Measurements from ENCODE around the gene C8B. TPM values are rescaled to one million over a fixed set of nuclear protein-coding genes. Genes with fewer than 3 reads are reported as not detected.

C8B gene
- total RNA-seq, 4 donors from 2014 or later: not detected

GRCh38 chr1:56963667-56964066 lies 2.1 kb downstream of the C8B start:
- H3K9me3 ChIP-seq: no peaks in the 10 kb centered on the region
- TF ChIP-seq CTCF (IDR thresholded peaks at IDR 0.05) (no peak), EP300 (IDR thresholded peaks at IDR 0.05; ENCODE audit: low read depth) (no peak)
- H3K4me1 ChIP-seq: no peaks in the 10 kb centered on the region
- no peaks in the 10 kb centered on the region for H3K36me3 ChIP-seq
- 79 to 90% methylated on average over 2 to 4 of the region's 4 CpGs for WGBS, 2 donors (ENCODE audit: low coverage in 1 of 2)
- intact Hi-C loops (cut with DNase I; ENCODE audit: low total_unique reads) (no loop called here), in situ Hi-C loops (cut with MboI; ENCODE audit: low pct_ligation_motif_present in 1 of 4, low pct_unique_long_range_greater_than_20kb in 1 of 4, low sequenced_read_pairs in 3 of 4) (no loop called here)
- H3K4me3 ChIP-seq: no peak overlapping the region
- H3K27me3 ChIP-seq: no peaks in the 10 kb centered on the region
- no peak overlapping the region for H3K27ac ChIP-seq
- DNase-seq: no peak

- Histone ChIP-seq H3K36me3 (no peaks in the 10 kb centered on the region), H3K9me3 (no peaks in the 10 kb centered on the region), H3K4me1 (no peaks in the 10 kb centered on the region), H3K4me3 (no peak overlapping the region), H3K27me3 (no peaks in the 10 kb centered on the region), H3K27ac (no peak overlapping the region)
- in situ Hi-C loops (cut with MboI; ENCODE audit: low pct_ligation_motif_present in 1 of 4, low pct_unique_long_range_greater_than_20kb in 1 of 4, low sequenced_read_pairs in 3 of 4): no loop called here
- intact Hi-C loops (cut with DNase I; ENCODE audit: low total_unique reads): no loop called here
- no peak for TF ChIP-seq CTCF (IDR thresholded peaks at IDR 0.05)
- no peak for TF ChIP-seq POLR2AphosphoS5 (IDR thresholded peaks at IDR 0.05)
- no peak for DNase-seq
- WGBS, 2 donors (ENCODE audit: low coverage in 1 of 2): 78 to 83% methylated on average over 10 of the region's 10 CpGs
These were observed 4.4 kb downstream of the C8B start for GRCh38 chr1:56961426-56961825.

GRCh38 chr1:56958526-56958925 lies 7.3 kb downstream of the C8B start:
- H3K4me3 ChIP-seq: no peak overlapping the region
- H3K36me3 ChIP-seq: no peaks in the 10 kb centered on the region
- H3K27me3 ChIP-seq: no peaks in the 10 kb centered on the region
- in situ Hi-C loops (cut with MboI; ENCODE audit: low pct_ligation_motif_present in 1 of 4, low pct_unique_long_range_greater_than_20kb in 1 of 4, low sequenced_read_pairs in 3 of 4) (no loop called here), intact Hi-C loops (cut with DNase I; ENCODE audit: low total_unique reads) (no loop called here)
- no peak overlapping the region for H3K27ac ChIP-seq
- no peak for DNase-seq
- no peak for TF ChIP-seq CTCF (IDR thresholded peaks at IDR 0.05)
- TF ChIP-seq POLR2A (IDR thresholded peaks at IDR 0.05): no peak
- TF ChIP-seq POLR2AphosphoS5 (IDR thresholded peaks at IDR 0.05): no peak
- TF ChIP-seq EP300 (IDR thresholded peaks at IDR 0.05; ENCODE audit: low read depth): no peak
- H3K9me3 ChIP-seq: no peaks in the 10 kb centered on the region
- H3K4me1 ChIP-seq: no peaks in the 10 kb centered on the region
- WGBS, 2 donors (ENCODE audit: low coverage in 1 of 2): 41 to 67% methylated on average over 2 of the region's 2 CpGs

GRCh38 chr1:56957931-56958330 lies 7.9 kb downstream of the C8B start:
- DNase-seq: no peak
- no peaks in the 10 kb centered on the region for H3K27me3 ChIP-seq
- H3K36me3 ChIP-seq: no peaks in the 10 kb centered on the region
- no peak overlapping the region for H3K4me3 ChIP-seq
- no peak for TF ChIP-seq CTCF (IDR thresholded peaks at IDR 0.05)
- no peaks in the 10 kb centered on the region for H3K9me3 ChIP-seq
- intact Hi-C loops (cut with DNase I; ENCODE audit: low total_unique reads): no loop called here
- WGBS, 2 donors (ENCODE audit: low coverage in 1 of 2): 38 to 40% methylated on average over 2 to 3 of the region's 3 CpGs
- H3K27ac ChIP-seq: no peak overlapping the region
- in situ Hi-C loops (cut with MboI; ENCODE audit: low pct_ligation_motif_present in 1 of 4, low pct_unique_long_range_greater_than_20kb in 1 of 4, low sequenced_read_pairs in 3 of 4): no loop called here
- H3K4me1 ChIP-seq: no peaks in the 10 kb centered on the region
